ENCODE results near the gene HELZ. TPM values are rescaled to one million over a fixed set of nuclear protein-coding genes. Genes with fewer than 3 reads are reported as not detected.
"Not testable (repeated sequence)": the region's sequence is repeated elsewhere in the genome, so short reads cannot be mapped to it uniquely, and the experiment has no call there.

Gene HELZ, protein sequence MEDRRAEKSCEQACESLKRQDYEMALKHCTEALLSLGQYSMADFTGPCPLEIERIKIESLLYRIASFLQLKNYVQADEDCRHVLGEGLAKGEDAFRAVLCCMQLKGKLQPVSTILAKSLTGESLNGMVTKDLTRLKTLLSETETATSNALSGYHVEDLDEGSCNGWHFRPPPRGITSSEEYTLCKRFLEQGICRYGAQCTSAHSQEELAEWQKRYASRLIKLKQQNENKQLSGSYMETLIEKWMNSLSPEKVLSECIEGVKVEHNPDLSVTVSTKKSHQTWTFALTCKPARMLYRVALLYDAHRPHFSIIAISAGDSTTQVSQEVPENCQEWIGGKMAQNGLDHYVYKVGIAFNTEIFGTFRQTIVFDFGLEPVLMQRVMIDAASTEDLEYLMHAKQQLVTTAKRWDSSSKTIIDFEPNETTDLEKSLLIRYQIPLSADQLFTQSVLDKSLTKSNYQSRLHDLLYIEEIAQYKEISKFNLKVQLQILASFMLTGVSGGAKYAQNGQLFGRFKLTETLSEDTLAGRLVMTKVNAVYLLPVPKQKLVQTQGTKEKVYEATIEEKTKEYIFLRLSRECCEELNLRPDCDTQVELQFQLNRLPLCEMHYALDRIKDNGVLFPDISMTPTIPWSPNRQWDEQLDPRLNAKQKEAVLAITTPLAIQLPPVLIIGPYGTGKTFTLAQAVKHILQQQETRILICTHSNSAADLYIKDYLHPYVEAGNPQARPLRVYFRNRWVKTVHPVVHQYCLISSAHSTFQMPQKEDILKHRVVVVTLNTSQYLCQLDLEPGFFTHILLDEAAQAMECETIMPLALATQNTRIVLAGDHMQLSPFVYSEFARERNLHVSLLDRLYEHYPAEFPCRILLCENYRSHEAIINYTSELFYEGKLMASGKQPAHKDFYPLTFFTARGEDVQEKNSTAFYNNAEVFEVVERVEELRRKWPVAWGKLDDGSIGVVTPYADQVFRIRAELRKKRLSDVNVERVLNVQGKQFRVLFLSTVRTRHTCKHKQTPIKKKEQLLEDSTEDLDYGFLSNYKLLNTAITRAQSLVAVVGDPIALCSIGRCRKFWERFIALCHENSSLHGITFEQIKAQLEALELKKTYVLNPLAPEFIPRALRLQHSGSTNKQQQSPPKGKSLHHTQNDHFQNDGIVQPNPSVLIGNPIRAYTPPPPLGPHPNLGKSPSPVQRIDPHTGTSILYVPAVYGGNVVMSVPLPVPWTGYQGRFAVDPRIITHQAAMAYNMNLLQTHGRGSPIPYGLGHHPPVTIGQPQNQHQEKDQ (N-terminal part only)
- total RNA-seq = 21.7 and 88.9 TPM in 2 replicates

DNA sequence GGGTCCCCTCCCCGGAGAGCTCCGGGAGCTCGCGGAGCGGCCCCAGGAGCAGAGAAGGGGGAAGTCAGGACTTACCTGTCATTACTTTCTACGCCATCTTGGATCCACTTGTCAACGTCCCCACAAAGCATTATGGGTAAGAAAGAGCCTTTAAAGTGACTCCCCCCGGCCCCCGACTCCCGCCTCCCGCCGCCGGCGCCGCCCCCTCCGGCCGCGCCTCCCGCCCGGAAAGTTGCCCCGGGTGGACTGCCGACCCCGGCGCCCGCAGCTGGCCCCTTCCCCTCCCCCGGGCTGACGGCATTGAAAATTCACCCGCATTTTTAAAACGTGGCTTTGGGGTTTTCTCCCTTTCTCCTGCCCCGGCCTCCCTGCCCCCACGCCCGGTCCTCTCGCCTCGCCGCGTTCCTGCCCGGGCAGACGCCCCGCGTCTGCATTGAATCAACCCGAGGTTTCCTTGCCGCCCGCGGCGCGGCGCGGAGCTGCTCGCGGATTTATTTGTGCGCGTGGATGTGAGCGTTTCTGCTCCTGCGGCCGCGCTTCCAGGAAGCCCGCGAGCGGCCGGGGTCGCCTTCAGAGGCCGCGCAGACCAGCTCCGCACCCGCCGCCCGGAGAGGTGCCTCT is at the start of gene HELZ:
Gene HELZ (minus strand): TSS at position 124 of the 621 bp plus-strand sequence. CDS start 26,392 bp downstream, outside the sequence.
- DNase-seq (ENCODE audit: low read depth) = peak; percentile 86

DNA sequence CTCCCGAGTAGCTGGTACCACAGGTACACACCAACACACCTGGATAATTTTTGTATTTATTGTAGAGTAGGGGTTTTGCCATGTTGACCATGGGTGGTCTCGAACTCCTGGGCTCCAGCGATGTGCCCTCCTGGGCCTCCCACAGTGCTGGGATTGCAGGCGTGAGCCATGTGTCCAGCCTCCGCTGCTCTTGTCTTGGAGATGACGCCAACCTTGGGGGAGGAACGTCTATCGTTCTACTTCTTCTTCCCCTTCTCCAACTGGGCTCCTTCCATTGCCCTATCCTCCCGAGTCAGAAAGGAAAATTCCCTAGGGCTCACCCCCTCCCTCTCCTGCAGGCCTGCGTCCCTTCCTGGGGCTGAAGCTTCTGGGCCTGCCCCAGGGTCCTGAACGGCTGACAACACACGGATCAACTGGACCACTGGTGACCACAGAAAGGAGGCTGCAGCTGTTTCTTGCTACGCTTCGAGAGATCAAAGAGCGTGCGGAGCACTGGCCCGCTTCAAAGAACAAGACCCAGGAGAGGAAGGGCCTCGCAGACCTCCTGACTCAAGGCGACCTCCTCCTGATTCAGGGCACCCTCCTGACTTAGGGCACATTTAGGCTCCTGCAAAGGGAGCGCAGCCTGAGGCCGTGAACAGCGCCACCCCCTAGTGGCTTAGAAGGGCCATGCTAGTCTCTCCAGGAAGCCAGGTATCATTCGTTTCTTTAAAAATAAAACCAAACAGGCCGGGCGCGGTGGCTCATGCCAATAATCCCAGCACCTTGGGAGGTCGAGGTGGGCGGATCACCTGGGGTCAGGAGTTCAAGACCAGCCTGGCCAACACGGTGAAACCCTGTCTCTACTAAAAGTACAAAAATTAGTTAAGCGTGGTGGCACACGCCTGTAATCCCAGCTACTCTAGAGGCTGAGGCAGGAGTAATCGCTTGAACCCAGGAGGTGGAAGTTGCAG is 48.5 kb upstream of the HELZ start:
- peak; percentile 47 for DNase-seq (ENCODE audit: low read depth)

DNA sequence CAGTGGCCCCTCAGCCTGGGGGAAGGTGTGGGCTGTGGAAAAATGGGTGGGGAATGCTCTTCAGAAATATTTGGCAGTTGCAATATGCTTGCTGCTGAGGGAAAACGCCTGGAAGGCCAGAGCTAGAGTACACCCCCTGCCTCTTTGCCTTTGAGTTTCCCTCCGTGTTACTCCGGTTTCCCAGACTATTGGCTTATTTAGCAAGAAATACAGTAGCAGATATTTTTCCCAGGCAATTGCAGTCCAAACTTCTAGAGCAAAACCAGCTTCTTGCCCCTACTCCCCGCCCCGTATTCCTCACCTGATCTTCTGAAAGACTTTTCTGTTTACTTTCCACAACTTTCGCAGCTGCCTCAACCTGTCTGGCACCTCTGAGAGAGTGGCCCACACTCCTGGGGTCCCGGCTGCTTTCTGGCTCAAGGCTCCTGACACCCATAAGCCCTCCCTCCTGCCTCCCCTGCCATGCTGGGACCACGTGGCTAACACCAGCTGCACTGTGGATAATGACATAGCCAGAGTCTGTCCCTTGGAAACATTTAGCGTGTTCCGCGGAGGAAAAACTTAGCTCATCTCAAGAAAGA is 45.8 kb upstream of the HELZ start:
- no peak for DNase-seq (ENCODE audit: low read depth)

DNA sequence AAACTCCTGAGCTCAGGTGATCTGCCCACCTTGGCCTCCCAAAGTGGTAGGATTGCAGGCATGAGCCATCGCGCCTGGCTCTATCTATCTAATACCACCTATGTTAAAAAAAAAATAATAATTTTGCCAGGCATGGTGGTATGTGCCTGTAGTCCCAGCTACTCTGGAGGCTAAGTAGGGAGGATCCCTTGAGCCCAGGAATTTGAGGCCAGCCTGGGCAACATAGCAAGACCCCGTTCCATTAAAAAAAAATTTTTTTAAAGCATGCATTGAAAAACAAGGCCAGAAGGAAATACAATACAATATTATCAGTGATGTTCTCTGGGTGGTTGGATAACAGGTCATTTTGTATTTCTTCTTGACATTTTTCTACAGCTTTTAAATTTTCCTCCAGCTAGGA is 45.2 kb upstream of the HELZ start:
- no peak for DNase-seq (ENCODE audit: low read depth)

DNA sequence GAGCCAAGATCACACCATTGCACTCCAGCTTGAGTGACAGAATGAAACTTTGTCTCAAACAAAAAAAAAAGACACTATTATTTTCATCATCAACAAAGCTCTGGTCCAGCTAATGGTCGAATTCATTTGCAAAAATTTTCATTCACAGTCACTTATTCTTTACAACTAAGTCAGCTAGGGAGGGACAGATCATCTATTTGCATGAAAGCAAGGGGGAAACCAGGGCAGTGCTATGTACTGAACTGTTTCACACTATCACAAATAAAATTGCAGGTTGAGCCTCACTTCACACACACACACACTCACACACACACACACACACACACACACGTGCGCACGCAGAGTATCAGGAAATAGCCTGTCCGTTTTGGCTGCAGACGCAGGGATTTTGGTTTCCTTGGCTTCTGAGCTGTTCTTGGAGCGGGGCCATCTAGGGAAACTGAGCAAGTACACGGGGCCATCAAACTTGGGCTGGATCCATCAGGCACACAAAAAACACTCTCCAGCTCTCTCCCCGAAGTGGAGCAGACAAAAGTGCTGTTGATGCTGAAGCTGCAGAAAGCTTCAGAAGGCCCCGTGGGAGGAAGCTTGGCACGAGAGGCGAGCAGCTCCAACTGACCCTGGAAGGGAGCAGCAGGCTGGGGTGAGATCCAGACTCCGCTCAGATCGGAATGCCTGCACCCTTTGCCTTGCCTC is 44.3 kb upstream of the HELZ start:
- DNase-seq (ENCODE audit: low read depth) = no peak

DNA sequence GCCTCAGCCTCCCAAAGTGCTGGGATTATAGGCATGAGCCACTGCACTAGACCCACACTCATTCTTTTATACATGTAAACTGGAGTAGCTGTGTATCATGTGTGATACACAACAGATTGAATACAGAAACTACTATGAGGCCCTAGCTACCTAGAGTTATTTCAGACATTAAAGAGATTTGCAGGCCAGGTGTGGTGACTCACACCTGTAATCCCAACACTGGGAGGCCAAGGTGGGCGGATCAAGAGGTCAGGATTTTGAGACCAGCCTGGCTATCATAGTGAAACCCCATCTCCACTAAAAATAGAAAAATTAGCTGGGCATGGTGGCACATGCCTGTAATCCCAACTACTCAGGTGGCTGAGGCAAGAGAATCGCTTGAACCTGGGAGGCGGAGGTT is 41.8 kb upstream of the HELZ start:
- DNase-seq (ENCODE audit: low read depth) = not testable (repeated sequence)

DNA sequence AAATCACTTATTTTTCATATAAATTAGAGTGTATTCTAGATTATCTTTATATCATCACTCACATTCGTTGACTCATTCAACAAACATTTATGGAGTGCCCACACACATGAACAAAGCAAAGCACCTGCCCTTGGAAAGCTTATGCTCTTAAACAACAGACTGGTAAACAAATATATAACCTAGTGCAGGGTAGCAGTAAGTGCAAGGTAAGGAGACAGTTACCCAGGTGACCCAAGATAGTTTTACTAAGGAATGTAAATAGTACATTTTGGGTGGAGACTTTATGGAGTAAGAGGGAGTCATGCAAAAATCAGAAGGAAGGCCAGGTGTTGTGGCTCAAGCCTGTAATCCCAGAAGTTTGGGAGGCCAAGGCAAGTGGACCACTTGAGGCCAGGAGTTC is 40.4 kb upstream of the HELZ start:
- DNase-seq (ENCODE audit: low read depth) = no peak

DNA sequence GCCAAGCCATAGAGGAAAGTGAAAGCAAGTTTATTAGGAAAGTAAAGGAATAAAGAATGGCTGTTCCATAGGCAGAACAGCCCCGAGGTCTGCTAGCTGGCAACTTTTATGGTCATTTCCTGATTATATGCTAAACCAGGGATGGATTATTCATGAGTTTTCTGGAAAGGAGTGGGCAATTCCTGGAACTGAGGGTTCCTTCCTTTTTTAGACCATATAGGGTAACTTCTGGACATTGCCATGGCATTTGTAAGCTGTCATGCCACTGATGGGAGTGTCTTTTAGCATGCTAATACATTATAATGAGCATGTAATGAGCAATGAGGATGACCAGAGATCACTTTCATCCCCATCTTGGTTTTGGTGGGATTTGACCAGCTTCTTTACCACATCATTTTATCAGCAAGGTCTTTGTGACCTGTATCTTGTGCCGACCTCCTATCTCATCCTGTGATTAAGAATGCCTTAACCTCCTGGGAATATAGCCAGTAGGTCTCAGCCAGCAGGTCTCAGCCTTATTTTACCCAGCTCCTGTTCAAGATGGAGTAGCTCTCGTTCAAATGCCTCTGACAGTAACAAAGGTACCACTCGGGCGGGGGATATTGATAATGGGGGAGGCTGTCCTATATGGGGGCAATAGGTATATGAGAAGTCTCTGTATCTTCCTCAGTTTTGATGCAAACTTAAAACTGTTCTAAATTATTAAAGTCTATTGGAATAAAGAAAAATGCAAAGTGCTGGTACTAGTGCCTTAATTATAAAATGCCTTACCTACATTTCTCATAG is 38.9 kb upstream of the HELZ start:
- no peak for DNase-seq (ENCODE audit: low read depth)

DNA sequence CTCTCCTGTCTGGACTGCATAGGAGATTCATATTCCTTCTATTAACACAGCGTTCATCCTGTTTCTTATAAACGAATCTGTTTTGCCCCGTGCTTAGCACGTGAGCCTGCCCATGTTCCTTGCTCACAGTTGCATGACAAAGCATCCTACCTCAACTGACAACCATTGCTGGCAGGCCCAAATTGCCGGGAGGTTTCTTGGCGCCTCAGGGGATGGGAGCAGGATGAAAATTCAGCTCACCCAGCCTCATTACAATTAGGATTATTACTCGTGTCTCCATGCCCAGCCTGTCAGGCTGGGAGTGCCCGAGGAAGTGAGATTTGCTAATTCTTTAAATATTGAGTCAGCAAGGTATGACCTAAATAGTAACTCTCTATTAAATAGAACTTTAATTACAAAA is 36.7 kb upstream of the HELZ start:
- DNase-seq (ENCODE audit: low read depth) = peak; percentile 12

DNA sequence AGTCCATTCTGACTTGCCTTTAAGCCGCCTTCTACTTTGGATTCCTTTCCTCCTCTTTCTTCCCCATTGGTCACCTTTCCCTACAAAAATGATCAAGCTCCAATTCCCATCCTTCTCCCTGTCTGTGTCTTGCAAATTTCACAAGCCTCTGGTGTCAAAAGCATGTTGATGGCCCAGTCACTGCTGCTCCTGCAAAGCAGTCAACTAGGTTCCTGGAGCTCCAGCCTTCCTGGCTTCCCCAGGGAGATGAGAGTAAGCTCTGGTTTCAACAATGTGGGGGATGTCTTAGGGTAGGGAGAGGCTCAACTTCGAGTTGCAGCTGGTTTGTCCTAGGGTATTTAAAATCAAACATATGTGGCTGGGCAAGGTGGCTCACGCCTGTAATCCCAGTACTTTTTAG is 36.1 kb upstream of the HELZ start:
- DNase-seq (ENCODE audit: low read depth) = no peak

DNA sequence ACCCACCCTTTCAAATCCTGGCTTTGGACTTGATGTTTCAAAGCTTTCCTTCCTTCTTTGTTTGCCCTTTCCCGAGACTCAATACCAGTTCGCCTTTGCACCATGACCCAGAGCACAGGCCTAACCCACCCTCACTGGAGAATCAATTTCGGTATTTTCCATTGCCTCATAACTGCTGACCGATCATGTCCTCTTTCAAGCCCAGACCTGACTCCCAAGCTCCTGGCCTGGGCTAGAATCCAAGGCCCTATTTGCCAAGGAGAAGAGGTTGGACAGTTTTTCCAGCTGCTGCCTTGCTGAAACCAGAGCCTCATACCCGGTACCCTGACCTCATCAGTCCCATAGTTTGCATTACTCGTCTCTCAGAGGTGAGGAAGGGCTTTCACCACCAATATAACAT is 35.3 kb upstream of the HELZ start:
- DNase-seq (ENCODE audit: low read depth) = no peak

DNA sequence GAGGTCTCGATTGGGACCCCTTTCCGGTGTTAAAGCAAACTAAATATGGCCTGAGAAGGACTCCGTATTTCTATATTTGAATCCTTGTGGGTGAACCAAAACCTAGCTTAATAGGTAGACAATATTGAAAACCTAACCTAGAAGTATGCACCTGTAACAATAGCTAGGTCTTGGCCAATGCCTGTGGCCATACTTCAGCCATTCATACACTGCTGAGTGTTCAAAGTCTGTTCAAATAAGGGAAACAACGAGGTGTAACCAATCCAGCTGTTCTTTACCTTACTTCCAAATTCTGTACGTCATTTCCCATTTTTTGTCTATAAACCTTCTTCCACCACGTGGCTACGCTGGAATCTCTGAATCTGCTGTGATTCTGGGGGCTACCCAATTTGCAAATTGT is 34.1 kb upstream of the HELZ start:
- no peak for DNase-seq (ENCODE audit: low read depth)

DNA sequence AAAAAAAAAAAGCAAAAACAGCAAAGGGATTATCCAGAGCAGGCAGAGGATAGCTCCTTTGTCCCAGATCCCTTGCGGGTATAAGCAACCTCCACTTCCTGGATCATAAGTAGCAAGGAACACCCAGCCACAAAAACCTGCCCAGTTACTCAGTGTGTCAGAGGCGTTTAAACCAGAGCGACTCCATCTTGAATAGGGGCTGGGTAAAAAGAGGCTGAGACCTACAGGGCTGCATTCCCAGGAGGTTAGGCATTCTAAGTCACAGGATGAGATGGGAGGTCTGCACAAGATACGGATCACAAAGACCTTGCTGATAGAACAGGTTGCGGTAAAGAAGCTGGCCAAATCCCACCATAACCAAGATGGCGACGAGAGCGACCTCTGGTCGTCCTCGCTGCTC is 33.4 kb upstream of the HELZ start:
- no peak for DNase-seq (ENCODE audit: low read depth)

DNA sequence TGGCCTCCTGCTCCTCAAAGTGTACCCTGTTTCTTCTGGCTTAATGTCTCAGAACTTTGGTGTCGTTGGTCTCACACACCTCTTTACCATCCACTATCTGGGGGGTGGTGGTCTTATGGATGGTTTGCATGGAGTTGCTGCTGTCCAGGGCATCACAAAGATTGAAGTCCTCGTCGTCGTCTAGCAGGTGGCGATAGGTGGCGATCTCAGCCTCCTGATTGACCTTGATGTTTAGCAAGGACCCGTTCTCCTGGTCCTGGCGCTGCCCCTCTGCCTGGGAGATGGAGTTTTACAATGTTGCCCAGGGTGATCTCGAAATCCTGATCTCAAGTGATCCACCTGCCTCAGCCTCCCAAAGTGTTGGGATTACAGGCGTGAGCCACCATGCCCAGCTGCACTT is 31.1 kb upstream of the HELZ start:
- no peak for DNase-seq (ENCODE audit: low read depth)

DNA sequence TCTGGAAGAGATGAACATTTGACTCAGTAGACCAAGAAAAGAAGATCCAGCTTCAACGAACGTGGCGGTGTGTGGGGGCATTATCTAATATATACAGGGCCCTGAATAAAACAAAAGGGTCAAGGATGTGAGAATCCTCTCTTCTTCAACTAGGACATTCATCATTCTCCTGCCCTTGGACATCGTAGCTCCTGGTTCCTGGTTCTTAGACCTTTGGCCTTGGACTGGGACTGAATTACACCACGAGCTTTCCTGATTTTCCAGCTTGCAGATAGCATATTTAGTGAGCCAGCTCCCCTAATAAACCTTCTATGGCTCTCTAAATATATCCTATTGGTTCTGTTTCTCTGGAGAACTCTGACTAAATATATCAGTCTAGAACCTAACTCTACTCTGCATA is 29.5 kb upstream of the HELZ start:
- no peak for DNase-seq (ENCODE audit: low read depth)

DNA sequence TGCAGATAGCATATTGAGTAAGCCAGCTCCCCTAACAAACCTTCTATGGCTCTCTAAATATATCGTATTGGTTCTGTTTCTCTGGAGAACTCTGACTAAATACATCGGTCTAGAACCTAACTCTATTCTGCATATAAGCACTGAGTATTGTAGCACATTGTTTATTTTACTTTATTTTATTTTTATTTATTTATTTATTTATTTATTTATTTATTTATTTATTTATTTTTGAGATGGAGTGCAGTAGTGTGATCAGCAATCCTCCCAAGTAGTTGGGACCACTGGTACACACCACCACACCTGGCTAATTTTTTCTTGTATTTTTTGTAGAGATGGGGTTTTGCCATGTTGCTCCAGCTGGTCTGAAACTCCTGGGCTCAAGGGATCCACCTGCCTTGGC is 28.9 kb upstream of the HELZ start:
- no peak for DNase-seq (ENCODE audit: low read depth)

DNA sequence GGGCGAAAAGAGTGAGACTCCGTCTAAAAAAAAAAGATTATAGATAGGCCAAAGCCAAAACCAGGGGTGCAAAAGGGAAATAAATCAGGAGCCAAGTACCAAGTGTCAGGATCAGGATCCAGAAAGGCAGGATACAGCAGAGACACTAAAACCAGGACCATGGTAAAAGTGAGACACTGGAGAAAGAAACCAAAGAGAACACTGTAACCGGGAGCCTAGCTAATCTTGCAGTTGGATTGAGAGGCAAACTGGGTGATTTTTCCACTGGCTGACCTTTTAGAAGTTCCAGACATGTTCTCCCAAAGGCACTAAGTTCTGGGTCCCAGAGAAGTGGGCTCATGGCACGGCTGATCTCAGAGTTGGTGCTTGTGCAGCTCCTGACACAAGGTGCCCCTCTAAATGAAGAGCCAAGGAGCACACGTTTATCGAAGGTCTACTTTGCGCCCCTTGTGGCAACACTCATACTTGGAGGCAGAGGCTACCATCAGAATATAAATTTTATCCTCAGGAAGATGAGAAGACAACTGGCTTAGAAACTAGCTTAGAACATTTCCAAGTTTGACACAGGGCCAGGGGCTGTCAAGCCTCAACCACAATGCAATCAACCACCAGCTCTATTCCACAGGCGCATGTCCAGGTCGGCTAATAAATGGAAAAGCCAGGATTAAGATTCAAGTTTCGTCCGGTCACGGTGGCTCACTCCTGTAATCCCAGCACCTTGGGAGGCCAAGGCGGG is 27.5 kb upstream of the HELZ start:
- DNase-seq (ENCODE audit: low read depth) = no peak

DNA sequence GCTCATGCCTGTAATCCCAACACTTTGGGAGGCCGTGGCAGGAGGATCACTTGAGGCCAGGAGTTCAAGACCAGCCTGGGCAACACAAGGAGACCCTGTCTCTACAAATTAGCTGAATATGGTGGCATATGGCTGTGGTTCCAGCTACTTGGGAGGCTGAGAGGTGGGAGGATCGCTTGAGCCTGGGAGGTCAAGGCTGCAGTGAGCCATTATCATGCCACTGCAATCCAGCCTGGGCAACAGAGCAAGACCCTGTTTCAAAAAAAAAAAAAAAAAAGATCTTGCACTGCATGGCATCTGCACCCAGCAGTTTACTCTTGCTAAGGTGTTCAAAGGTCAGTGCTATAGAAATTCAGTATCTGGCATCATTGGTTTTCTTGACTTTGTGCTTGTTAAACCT is 26.2 kb upstream of the HELZ start:
- not testable (repeated sequence) for DNase-seq (ENCODE audit: low read depth)

Data from renal cortical epithelial cell (primary cell).